Panc1 (cell line): Measurements from ENCODE around the gene ITGB6. TPM values are rescaled to one million over a fixed set of nuclear protein-coding genes. Genes with fewer than 3 reads are reported as not detected.

ENCODE experiments used
- ATAC-seq: fragments of 200-7000 bp; cut with Tn5 transposase; 2 replicates; pipeline ENCODE4 v1.9.1; 2020; ENCODE audit warnings: mild to moderate bottlenecking, moderate library complexity
- BruUV-seq: library from RNA; stranded (reverse); fragments of 400-500 nt; replicated peaks from 2 replicates; lab custom pipeline; 2021; lab: Mats Ljungman, UMichigan
- CTCF ChIA-PET: fragments of 300-600 bp; sonication (Branson Sonifier 250); formaldehyde crosslinking; loops from one replicate; lab custom pipeline; 2022; ENCODE audit warnings: antibody characterized with exemption; lab: Charles Lee
- POLR2A ChIA-PET: fragments of 300-600 bp; sonication (Branson Sonifier 250); formaldehyde crosslinking; loops from one replicate; lab custom pipeline; 2022; ENCODE audit warnings: antibody characterized with exemption; lab: Charles Lee
- DNase-seq: peaks from one replicate; pipeline ENCODE4 v3.0.0-alpha.2; 2010; ENCODE audit warnings: low read depth, low spot score
- H3K27ac ChIP-seq: 2 replicates; pipeline ENCODE4 v1.5.1; 2011; ENCODE audit warnings: mild to moderate bottlenecking, low read length, inconsistent platforms
- H3K27me3 ChIP-seq: fragments of 200-500 bp; sonication (Bioruptor generic); 2 replicates; pipeline ENCODE4 v1.6.0; 2014; ENCODE audit warnings: low read length, inconsistent platforms; ENCODE audit not compliant: control insufficient read depth, insufficient read depth
- H3K36me3 ChIP-seq: fragments of 200-500 bp; sonication (Bioruptor generic); 2 replicates; pipeline ENCODE4 v1.5.1; 2014; ENCODE audit warnings: inconsistent platforms, mild to moderate bottlenecking, low read length, moderate library complexity; ENCODE audit not compliant: control insufficient read depth, insufficient read depth
- H3K4me1 ChIP-seq: 2 replicates; pipeline ENCODE4 v1.5.1; 2011; ENCODE audit warnings: inconsistent platforms, mild to moderate bottlenecking, low read length, moderate library complexity; ENCODE audit not compliant: control insufficient read depth, insufficient read depth
- H3K4me3 ChIP-seq, 2 experiments: 2 replicates each; pipeline ENCODE4 v1.5.1; 2011 to 2012; ENCODE audit warnings: low read depth in 2 of 2, low read length in 2 of 2, mild to moderate bottlenecking in 2 of 2, inconsistent platforms in 1 of 2, moderate library complexity in 1 of 2
- H3K9me3 ChIP-seq: fragments of 200-500 bp; sonication (Bioruptor generic); 2 replicates; pipeline ENCODE4 v1.5.1; 2014; ENCODE audit warnings: low read depth, mild to moderate bottlenecking, inconsistent platforms, low read length, moderate library complexity; ENCODE audit not compliant: control insufficient read depth, insufficient read depth
- POLR2AphosphoS5 ChIP-seq: IDR thresholded peaks from 2 replicates; pipeline ENCODE4 v1.6.1; 2012; ENCODE audit warnings: mild to moderate bottlenecking, low read depth, low read length, moderate library complexity
- SIN3A ChIP-seq: IDR thresholded peaks from 2 replicates; pipeline ENCODE4 v1.6.1; 2012; ENCODE audit warnings: low read depth, mild to moderate bottlenecking, low read length, moderate library complexity, borderline replicate concordance; ENCODE audit not compliant: insufficient read depth
- TCF7L2 ChIP-seq: IDR thresholded peaks from 2 replicates; pipeline ENCODE4 v1.6.1; 2011; ENCODE audit warnings: mild to moderate bottlenecking, low read depth, low read length, inconsistent platforms
- in situ Hi-C: cut with HindIII; loops from 2 replicates; pipeline ENCODE4 v1.10.0; 2016; ENCODE audit warnings: low sequenced_read_pairs, low pct_unique_long_range_greater_than_20kb
- intact Hi-C: fragments of 100-400 bp; cut with micrococcal nuclease; formaldehyde crosslinking; loops from one replicate; pipeline ENCODE4 v1.10.0; 2022; ENCODE audit not compliant: unreplicated experiment
- total RNA-seq: library from RNA; stranded (reverse); gene quantifications from one replicate; pipeline ENCODE4 v1.2.1, GENCODE V29; 2021; ENCODE audit not compliant: unreplicated experiment
- TF ChIP-seq, protein P1 (sequence below), 2 experiments: IDR thresholded peaks; 2 replicates each; pipeline ENCODE4 v1.6.1; 2011 to 2012; ENCODE audit warnings: low read depth in 2 of 2, control low read depth in 1 of 2, low read length in 1 of 2, mild to moderate bottlenecking in 1 of 2, moderate library complexity in 1 of 2; ENCODE audit not compliant: insufficient read depth in 1 of 2
- TF ChIP-seq, protein P2 (sequence below): fragments of 450-650 bp; IDR thresholded peaks from 2 replicates; pipeline ENCODE4 v1.5.1; 2017; ENCODE audit warnings: mild to moderate bottlenecking

The ITGB6 gene
- total RNA-seq, 1 experiment from 2014 or later: 0.08 TPM

GRCh38 chr2:160051371-160051800 is 148.7 kb downstream of the ITGB6 start:
- TF ChIP-seq SIN3A: no peak
- TF ChIP-seq, protein P1, sequence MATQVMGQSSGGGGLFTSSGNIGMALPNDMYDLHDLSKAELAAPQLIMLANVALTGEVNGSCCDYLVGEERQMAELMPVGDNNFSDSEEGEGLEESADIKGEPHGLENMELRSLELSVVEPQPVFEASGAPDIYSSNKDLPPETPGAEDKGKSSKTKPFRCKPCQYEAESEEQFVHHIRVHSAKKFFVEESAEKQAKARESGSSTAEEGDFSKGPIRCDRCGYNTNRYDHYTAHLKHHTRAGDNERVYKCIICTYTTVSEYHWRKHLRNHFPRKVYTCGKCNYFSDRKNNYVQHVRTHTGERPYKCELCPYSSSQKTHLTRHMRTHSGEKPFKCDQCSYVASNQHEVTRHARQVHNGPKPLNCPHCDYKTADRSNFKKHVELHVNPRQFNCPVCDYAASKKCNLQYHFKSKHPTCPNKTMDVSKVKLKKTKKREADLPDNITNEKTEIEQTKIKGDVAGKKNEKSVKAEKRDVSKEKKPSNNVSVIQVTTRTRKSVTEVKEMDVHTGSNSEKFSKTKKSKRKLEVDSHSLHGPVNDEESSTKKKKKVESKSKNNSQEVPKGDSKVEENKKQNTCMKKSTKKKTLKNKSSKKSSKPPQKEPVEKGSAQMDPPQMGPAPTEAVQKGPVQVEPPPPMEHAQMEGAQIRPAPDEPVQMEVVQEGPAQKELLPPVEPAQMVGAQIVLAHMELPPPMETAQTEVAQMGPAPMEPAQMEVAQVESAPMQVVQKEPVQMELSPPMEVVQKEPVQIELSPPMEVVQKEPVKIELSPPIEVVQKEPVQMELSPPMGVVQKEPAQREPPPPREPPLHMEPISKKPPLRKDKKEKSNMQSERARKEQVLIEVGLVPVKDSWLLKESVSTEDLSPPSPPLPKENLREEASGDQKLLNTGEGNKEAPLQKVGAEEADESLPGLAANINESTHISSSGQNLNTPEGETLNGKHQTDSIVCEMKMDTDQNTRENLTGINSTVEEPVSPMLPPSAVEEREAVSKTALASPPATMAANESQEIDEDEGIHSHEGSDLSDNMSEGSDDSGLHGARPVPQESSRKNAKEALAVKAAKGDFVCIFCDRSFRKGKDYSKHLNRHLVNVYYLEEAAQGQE (IDR thresholded peaks at IDR 0.05; ENCODE audit: insufficient read depth in 1 of 2, low read depth in 2 of 2, low read length in 1 of 2): no peak
- TF ChIP-seq TCF7L2: no peak
- POLR2A ChIA-PET: no interaction called here
- in situ Hi-C loops (no loop called here), intact Hi-C loops (no loop called here)
- DNase-seq: no peak
- Histone ChIP-seq H3K4me1 (no peaks in the 10 kb centered on the region), H3K9me3 (no peaks in the 10 kb centered on the region), H3K27ac (no peak overlapping the region), H3K36me3 (no peaks in the 10 kb centered on the region), H3K4me3 (no peak overlapping the region), H3K27me3 (no peaks in the 10 kb centered on the region)
- CTCF ChIA-PET: no interaction called here
- BruUV-seq: no TSS peak
- ATAC-seq: no peak; the same call in 1 of the 2 replicates

DNA sequence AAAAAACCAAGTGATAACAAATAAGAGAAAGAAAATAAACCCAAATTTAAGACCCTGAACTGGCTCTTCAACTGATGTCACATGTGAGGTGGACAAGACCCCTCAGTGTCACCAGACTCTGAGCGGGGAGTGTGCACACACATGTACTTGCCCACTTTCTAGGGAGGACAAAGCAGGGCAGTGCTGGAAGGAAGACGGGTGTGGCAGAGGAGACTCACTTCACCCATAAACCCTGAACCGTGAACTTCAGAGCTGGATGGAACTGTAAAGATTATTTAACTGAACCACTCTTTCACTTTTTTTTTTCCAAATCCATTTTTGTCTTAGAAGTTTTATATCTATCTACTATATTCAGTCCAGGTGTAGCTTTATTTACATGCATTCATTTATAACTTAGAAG is 149.9 kb downstream of the ITGB6 start:
- CTCF ChIA-PET: no interaction called here
- H3K27ac ChIP-seq: no peak overlapping the region
- in situ Hi-C loops: no loop called here

More for the DNA sequence above, 149.9 kb downstream of the ITGB6 start:
- POLR2A ChIA-PET: no interaction called here
- BruUV-seq: no TSS peak
- Histone ChIP-seq H3K27me3 (no peaks in the 10 kb centered on the region), H3K4me1 (no peaks in the 10 kb centered on the region), H3K4me3 (no peak overlapping the region), H3K36me3 (no peaks in the 10 kb centered on the region), H3K9me3 (no peaks in the 10 kb centered on the region)
- DNase-seq (no peak), ATAC-seq (no peak)
- intact Hi-C loops: no loop called here
- TF ChIP-seq SIN3A (no peak), TCF7L2 (no peak), POLR2AphosphoS5 (no peak)
- TF ChIP-seq, protein P1 (IDR thresholded peaks at IDR 0.05; ENCODE audit: insufficient read depth in 1 of 2, low read depth in 2 of 2, low read length in 1 of 2): no peak
- TF ChIP-seq, protein P2, sequence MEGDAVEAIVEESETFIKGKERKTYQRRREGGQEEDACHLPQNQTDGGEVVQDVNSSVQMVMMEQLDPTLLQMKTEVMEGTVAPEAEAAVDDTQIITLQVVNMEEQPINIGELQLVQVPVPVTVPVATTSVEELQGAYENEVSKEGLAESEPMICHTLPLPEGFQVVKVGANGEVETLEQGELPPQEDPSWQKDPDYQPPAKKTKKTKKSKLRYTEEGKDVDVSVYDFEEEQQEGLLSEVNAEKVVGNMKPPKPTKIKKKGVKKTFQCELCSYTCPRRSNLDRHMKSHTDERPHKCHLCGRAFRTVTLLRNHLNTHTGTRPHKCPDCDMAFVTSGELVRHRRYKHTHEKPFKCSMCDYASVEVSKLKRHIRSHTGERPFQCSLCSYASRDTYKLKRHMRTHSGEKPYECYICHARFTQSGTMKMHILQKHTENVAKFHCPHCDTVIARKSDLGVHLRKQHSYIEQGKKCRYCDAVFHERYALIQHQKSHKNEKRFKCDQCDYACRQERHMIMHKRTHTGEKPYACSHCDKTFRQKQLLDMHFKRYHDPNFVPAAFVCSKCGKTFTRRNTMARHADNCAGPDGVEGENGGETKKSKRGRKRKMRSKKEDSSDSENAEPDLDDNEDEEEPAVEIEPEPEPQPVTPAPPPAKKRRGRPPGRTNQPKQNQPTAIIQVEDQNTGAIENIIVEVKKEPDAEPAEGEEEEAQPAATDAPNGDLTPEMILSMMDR: no peak

Other genes with a start within 250 kb of the ITGB6 start
- 5.7 TPM for gene PLA2R1, start 137.7 kb downstream of the ITGB6 start, total RNA-seq